SK-N-SH (cell line): ENCODE results near the gene SCAANT1.

Experiments
- CTCF ChIP-seq: fragments of 200-600 bp; sonication (generic); IDR thresholded peaks from 2 replicates; pipeline ENCODE4 v1.6.1; 2017; ENCODE audit warnings: antibody characterized with exemption, mild to moderate bottlenecking, moderate library complexity
- ELF1 ChIP-seq: IDR thresholded peaks from 2 replicates; pipeline ENCODE4 v1.4.0; 2012
- GABPA ChIP-seq: IDR thresholded peaks from 2 replicates; pipeline ENCODE4 v1.4.0; 2012; ENCODE audit warnings: low read depth, mild to moderate bottlenecking
- GATA2 ChIP-seq: sonication (generic); formaldehyde crosslinking; IDR thresholded peaks from 2 replicates; pipeline ENCODE4 v1.5.0; 2020; ENCODE audit warnings: mild to moderate bottlenecking, missing genetic modification reagents
- JUND ChIP-seq: IDR thresholded peaks from 2 replicates; pipeline ENCODE4 v1.4.0; 2012
- MXI1 ChIP-seq: IDR thresholded peaks from 2 replicates; pipeline ENCODE4 v1.6.1; 2012; ENCODE audit warnings: mild to moderate bottlenecking, low read depth, low read length, improper control_type of control experiment
- NFIC ChIP-seq: IDR thresholded peaks from 2 replicates; pipeline ENCODE4 v1.4.0; 2012; ENCODE audit warnings: borderline replicate concordance
- POLR2AphosphoS5 ChIP-seq: IDR thresholded peaks from 2 replicates; pipeline ENCODE4 v1.6.1; 2012; ENCODE audit warnings: low read depth, low read length
- RFX5 ChIP-seq: IDR thresholded peaks from 2 replicates; pipeline ENCODE4 v1.6.1; 2012; ENCODE audit warnings: mild to moderate bottlenecking, improper control_type of control experiment, low read length
- RXRA ChIP-seq: IDR thresholded peaks from 2 replicates; pipeline ENCODE4 v1.4.0; 2012; ENCODE audit warnings: low read depth, mild to moderate bottlenecking, borderline replicate concordance
- SMC3 ChIP-seq: IDR thresholded peaks from 2 replicates; pipeline ENCODE4 v1.6.1; 2012; ENCODE audit warnings: low read depth, low read length, improper control_type of control experiment
- TAF1 ChIP-seq: IDR thresholded peaks from 2 replicates; pipeline ENCODE4 v1.6.1; 2012; ENCODE audit warnings: low read depth, mild to moderate bottlenecking, low read length, moderate library complexity, borderline replicate concordance
- TCF12 ChIP-seq: IDR thresholded peaks from 2 replicates; pipeline ENCODE4 v1.4.0; 2012
- USF1 ChIP-seq: IDR thresholded peaks from 2 replicates; pipeline ENCODE4 v1.4.0; 2012; ENCODE audit warnings: low read depth, borderline replicate concordance

GRCh38 chr3:63955036-63955650, 43.0 kb upstream of the SCAANT1 start:
- TF ChIP-seq CTCF (no peak), POLR2AphosphoS5 (no peak), TCF12 (no peak), ELF1 (no peak), JUND (no peak), SMC3 (no peak), GATA2 (CRISPR knock-in tag) (no peak), RXRA (no peak), USF1 (no peak), NFIC (no peak), GABPA (no peak), TAF1 (no peak), RFX5 (no peak), MXI1 (no peak)
